ENCODE results near the gene ULK4. TPM values are rescaled to one million over a fixed set of nuclear protein-coding genes. Genes with fewer than 3 reads are reported as not detected.
A peak's percentile ranks its signal among the peaks of the same experiment; 100 is the strongest.
"Not testable (repeated sequence)": the region's sequence is repeated elsewhere in the genome, so short reads cannot be mapped to it uniquely, and the experiment has no call there.

ULK4 gene
- total and polyA plus RNA-seq, 2 of the 8 experiments (the other 6 are each of a cell fraction or from before 2014, with no cell fraction given), result 3.0 to 10.8 TPM

DNA sequence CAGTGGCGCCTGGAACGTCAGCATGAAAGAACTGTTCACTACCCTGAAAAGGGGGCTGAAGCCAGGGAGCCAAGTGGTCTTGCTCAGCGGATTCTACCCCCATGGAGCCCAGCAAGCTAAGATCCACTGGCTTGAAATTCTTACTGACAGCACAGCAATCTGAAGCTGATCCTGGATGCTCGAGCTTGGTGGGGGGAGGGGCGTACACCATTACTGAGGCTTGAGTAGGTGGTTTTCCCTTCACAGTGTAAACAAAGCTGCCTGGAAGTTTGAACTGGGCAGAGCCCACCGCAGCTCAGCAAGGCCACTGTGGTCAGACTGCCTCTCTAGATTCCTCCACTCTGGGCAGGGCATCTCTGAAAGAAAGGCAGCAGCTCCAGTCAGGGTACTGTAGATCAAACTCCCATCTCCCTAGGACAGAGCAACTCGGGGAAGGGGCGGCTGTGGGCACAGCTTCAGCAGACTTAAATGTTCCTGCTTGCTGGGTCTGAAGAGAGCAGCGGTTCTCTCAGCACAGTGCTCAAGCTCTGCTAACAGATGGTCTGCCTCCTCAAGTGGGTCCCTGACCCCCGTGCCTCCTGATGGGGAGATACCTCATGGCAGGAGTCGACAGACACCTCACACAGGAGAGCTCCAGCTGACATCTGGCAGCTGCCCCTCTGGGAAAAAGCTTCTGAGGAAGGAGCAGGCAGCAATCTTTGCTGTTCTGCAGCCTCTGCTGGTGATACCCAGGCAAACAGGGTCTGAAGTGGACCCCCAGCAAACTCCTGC, 591.0 kb downstream of the ULK4 start:
- H4K5ac ChIP-seq (ENCODE audit: insufficient read length, low read depth, low read length); H3K14ac ChIP-seq (ENCODE audit: insufficient read length); H3K4me3 ChIP-seq (ENCODE audit: extremely low read depth in 1 of 4, insufficient read depth in 2 of 4, low read depth in 3 of 4, low read length in 4 of 4); H3K18ac ChIP-seq (ENCODE audit: extremely low read depth, low read length); H3K56ac ChIP-seq (replicated peaks; ENCODE audit: insufficient read length, low read depth, low read length); H2AK5ac ChIP-seq (ENCODE audit: low read depth, low read length); POLR2A ChIA-PET (ENCODE audit: partially characterized antibody); H4K20me1 ChIP-seq (replicated peaks in 1 of 2; ENCODE audit: control insufficient read depth in 1 of 2, insufficient read depth in 2 of 2, low read length in 2 of 2); H3K9me3 ChIP-seq (ENCODE audit: insufficient read depth in 2 of 2, low read depth in 1 of 2, low read length in 1 of 2); H2BK120ac ChIP-seq (replicated peaks; ENCODE audit: low read depth, low read length); H3K23me2 ChIP-seq (ENCODE audit: low read depth, low read length); H3K27me3 ChIP-seq (replicated peaks in 1 of 4; ENCODE audit: control insufficient read depth in 3 of 4, extremely low read depth in 1 of 4, insufficient read depth in 3 of 4, low read length in 3 of 4); H3K79me1 ChIP-seq (ENCODE audit: low read depth, low read length); H3K27ac ChIP-seq (ENCODE audit: low read depth, low read length); FAIRE-seq; H3K36me3 ChIP-seq (ENCODE audit: control insufficient read depth in 2 of 4, insufficient read depth in 4 of 4, low read length in 3 of 4); H3K9ac ChIP-seq (replicated peaks in 1 of 4; ENCODE audit: extremely low read depth in 1 of 4, low read depth in 3 of 4, low read length in 3 of 4); H3K79me2 ChIP-seq (ENCODE audit: control insufficient read depth in 1 of 2, insufficient read depth in 2 of 2, low read length in 2 of 2); H2AFZ ChIP-seq (ENCODE audit: low read length); H3K23ac ChIP-seq (ENCODE audit: insufficient read length); H4K91ac ChIP-seq (replicated peaks; ENCODE audit: insufficient read length, low read length); H3K4ac ChIP-seq (replicated peaks; ENCODE audit: insufficient read length, low read depth, low read length): not testable (repeated sequence)
- H2BK12ac ChIP-seq (ENCODE audit: low read depth, low read length), result 0 out of 2 replicates have a peak overlapping the region, but pooled peaks have one; percentile 68
- 84% methylated on average over 11 of the region's 11 CpGs; no CpG with 5 or more reads in 1 of the 2 experiments for WGBS, 2 experiments (ENCODE audit: extremely low coverage in 1 of 2, insufficient coverage in 1 of 2, insufficient read length in 1 of 2, insufficient replicate concordance in 2 of 2, low coverage in 1 of 2, low lambda C conversion rate in 2 of 2, missing lambda C conversion rate in 1 of 2)
- CTCF ChIA-PET (ENCODE audit: partially characterized antibody), result interaction anchor here (0.6 to 1.8 kb wide), 7 partner anchors 11 to 1393 kb away, joined by 3 to 7 read pairs (median 3); no protein-coding TSS in a partner anchor
- peak overlapping the region; percentile 20 to 33; a peak in 2 of 4 replicates for H3K4me2 ChIP-seq (ENCODE audit: insufficient read depth in 1 of 2, low read depth in 2 of 2, low read length in 2 of 2)
- peak overlapping the region; percentile 40; the same call in 1 of the 2 replicates for H2BK15ac ChIP-seq (ENCODE audit: low read length)
- 0 out of 2 replicates have a peak overlapping the region, but pooled peaks have one; percentile 86 for H2BK20ac ChIP-seq (ENCODE audit: low read length)
- H3K4me1 ChIP-seq (replicated peaks in 1 of 4; ENCODE audit: control insufficient read depth in 3 of 4, insufficient read depth in 4 of 4, low read length in 3 of 4), result peaks cover 4 to 15% (median 12%) of the 10 kb centered on the region in 4 experiments
- 0 out of 2 replicates have a peak overlapping the region, but pooled peaks have one; percentile 44 for H2BK5ac ChIP-seq (ENCODE audit: low read depth, low read length)
- 0 out of 2 replicates have a peak overlapping the region, but pooled peaks have one; percentile 57 for H4K8ac ChIP-seq (ENCODE audit: extremely low read depth, insufficient read depth, low read length)
- TF ChIP-seq RBBP5 (IDR thresholded peaks at IDR 0.05; ENCODE audit: borderline replicate concordance, low read depth, low read length), result peak; percentile 44; the same call in 1 of the 2 replicates
- peak; percentile 39 for TF ChIP-seq ASH2L (IDR thresholded peaks at IDR 0.05; ENCODE audit: low read length)
- DNase-seq (ENCODE audit: low read depth in 1 of 2, low spot score in 2 of 2), result peak in 1 of 2 experiments; percentile 54

Measured in H1 (cell line).